GM20431 (cell line): ENCODE data around the gene SPINT2.
"Not testable (repeated sequence)": the region's sequence is repeated elsewhere in the genome, so short reads cannot be mapped to it uniquely, and the experiment has no call there.

Experiments
- in situ Hi-C: fragments of 300-500 bp; cut with MseI, MboI; formaldehyde crosslinking; loops from one replicate; pipeline ENCODE4 v1.15.0; 2020; ENCODE audit warnings: low sequenced_read_pairs; ENCODE audit not compliant: unreplicated experiment

Gene SPINT2

DNA sequence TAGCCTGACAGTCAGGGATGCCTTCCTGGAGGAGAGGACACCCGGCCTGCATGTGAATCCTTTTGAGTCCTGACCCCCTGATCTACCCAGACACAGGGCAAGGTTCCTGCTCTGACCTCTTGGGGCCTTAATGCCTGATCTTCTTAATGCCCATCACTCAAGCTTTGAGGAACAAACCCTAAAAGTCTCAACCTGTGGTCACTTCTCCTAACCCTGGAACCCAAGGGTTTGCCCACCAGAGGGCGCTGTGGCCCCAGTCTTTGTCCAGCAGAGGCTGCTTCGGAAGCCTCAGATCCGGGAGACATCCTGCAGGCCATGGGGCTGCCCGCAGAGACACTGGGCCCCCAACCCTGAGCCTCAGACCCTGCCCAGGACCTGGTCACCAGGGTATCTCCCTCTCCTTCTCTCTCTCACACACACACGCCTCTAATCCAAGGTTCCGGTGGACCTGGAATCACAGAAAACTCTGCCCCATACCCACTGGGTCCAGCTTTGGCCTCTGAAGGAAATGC lies 30.6 kb upstream of the SPINT2 start:
- in situ Hi-C loops: no loop called here

- in situ Hi-C loops: no loop called here
These were observed 29.8 kb upstream of the SPINT2 start for GRCh38 chr19:38234615-38235014.

GRCh38 chr19:38239816-38240215 lies 24.6 kb upstream of the SPINT2 start:
- in situ Hi-C loops: loop anchor here (10.0 kb wide), 1 partner anchor 95 kb away; the partner anchor contains the start of gene CATSPERG

GRCh38 chr19:38243279-38243673 lies 21.1 kb upstream of the SPINT2 start:
- in situ Hi-C loops: loop anchor here (10.0 kb wide), 1 partner anchor 92 kb away; the partner anchor contains the start of gene CATSPERG

- in situ Hi-C loops: loop anchor here (10.0 kb wide), 1 partner anchor 89 kb away; the partner anchor contains the start of gene CATSPERG
These were observed 18.4 kb upstream of the SPINT2 start for GRCh38 chr19:38245826-38246498.

- in situ Hi-C loops: loop anchor here (10.0 kb wide), 1 partner anchor 88 kb away; the partner anchor contains the start of gene CATSPERG
These were observed 17.2 kb upstream of the SPINT2 start for GRCh38 chr19:38247126-38247525.

DNA sequence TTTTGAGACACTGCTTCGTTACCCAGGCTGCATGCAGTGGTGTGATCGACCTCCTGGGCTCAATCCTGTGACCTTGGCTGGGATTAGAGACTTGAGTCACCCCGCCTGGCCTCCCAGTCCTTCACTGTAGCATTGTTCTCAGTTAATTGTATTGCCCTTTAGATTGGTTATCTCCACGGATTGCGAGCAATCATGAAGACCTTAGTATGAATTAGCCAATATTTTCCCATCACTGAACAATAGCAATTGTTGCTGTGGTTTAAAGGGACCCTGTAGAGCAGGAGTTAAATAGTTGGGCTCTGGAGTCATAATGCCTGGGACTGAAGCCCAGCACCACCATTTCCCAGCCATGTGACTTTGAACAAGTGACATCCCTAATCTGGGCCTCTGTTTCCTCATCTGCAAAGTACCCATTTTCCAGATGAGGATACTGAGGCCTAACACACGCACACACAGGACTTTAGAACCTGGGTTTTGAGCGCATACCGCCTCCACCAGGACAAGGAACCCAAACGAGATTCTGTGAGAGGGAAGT lies 16.6 kb upstream of the SPINT2 start:
- in situ Hi-C loops: loop anchor here (10.0 kb wide), 1 partner anchor 87 kb away; the partner anchor contains the start of gene CATSPERG

DNA sequence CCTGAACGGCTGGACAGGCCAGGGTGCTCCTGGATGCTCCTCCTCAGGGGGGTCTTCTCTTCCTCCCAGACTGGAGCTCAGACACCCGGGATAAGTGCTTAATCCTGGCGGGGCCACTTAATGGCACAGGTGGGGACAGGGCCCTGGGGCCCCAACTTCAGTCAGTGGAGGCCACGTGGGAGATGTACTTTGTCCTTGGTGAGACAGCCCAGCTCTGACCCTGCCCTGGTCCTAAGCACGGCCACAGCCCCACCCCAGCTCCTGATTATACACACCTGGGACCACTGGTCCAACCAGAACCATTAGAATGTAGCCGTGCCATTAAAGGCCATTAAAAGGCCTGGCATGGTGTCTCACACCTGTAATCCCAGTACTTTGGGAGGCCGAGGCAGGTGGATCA lies 16.0 kb upstream of the SPINT2 start:
- in situ Hi-C loops: loop anchor here (10.0 kb wide), 1 partner anchor 86 kb away; the partner anchor contains the start of gene CATSPERG

- in situ Hi-C loops: no loop called here
These were observed 13.9 kb upstream of the SPINT2 start for GRCh38 chr19:38250428-38250820.

- in situ Hi-C loops: no loop called here
These were observed 13.4 kb upstream of the SPINT2 start for GRCh38 chr19:38250821-38251563.

- in situ Hi-C loops: no loop called here
These were observed 12.8 kb upstream of the SPINT2 start for GRCh38 chr19:38251564-38252051.

DNA sequence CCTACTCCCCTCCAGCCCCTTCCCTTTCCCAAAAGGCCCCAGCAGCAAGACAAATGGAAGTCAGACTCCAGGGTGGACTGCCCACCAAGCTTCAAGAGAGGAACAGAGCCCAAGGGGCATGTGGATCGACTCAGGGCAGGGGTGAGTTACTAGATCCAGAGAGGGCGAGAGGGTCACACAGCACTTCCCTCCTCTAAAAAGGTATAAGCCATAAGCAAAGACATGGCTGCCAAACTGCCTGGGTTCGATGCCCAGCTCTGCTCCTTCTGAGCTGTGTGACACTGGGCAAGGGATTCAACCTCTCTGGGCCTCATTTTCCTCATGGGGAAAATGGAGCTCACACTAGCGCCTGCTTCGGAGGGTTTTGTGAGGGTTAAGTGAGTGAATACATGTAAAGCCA lies 12.0 kb upstream of the SPINT2 start:
- in situ Hi-C loops: no loop called here

- in situ Hi-C loops: no loop called here
These were observed 11.3 kb upstream of the SPINT2 start for GRCh38 chr19:38252941-38253691.

GRCh38 chr19:38253788-38254187 lies 10.6 kb upstream of the SPINT2 start:
- in situ Hi-C loops: no loop called here

- in situ Hi-C loops: no loop called here
These were observed 8.9 kb upstream of the SPINT2 start for GRCh38 chr19:38255383-38256014.

DNA sequence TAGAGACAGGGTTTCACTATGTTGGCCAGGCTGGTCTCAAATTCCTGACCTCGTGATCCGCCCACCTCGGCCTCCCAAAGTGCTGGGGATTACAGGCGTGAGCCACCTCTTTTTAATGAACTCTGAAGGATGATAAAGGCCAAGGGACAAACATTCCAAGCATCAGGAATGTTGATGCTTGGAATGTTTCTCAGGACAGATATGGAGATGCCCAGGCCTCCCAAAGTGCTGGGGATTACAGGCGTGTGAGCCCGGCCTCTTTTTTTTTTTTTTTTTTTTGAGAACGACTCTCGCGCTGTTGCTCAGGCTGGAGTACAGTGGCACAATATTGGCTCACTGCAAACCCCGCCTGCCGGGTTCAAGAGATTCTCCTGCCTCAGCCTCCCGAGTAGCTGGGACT lies 2.4 kb upstream of the SPINT2 start:
- in situ Hi-C loops: not testable (repeated sequence)

DNA sequence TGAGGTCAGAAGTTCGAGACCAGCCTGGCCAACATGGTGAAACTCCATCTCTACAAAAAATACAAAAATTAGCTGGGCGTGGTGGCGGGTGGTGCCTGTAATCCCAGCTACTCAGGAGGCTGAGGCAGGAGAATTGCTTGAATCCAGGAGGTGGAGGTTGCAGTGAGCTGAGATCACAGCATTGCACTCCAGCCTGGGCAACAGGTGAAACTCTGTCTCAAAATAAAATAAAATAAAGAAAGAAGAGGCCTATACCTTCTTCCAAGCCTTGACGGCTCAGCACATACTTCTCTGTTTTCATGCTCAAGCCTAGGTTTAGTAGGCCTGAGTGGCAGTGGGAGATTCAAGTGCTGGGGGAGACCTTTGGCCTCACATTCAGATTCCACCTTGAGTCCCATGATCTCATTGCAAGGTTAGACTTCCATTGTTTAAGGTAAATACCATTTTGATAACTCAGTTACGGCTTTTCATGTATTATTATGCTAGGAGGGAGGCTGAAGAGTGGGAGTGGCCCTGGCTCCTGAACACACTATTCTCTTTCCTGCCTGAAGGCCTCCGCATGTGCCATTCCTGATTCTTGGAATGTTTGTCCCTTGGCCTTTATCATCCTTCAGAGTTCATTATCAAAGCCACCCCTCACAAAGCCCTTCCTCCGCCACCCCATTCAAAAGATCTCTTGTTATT lies 1.6 kb upstream of the SPINT2 start:
- in situ Hi-C loops: no loop called here

DNA sequence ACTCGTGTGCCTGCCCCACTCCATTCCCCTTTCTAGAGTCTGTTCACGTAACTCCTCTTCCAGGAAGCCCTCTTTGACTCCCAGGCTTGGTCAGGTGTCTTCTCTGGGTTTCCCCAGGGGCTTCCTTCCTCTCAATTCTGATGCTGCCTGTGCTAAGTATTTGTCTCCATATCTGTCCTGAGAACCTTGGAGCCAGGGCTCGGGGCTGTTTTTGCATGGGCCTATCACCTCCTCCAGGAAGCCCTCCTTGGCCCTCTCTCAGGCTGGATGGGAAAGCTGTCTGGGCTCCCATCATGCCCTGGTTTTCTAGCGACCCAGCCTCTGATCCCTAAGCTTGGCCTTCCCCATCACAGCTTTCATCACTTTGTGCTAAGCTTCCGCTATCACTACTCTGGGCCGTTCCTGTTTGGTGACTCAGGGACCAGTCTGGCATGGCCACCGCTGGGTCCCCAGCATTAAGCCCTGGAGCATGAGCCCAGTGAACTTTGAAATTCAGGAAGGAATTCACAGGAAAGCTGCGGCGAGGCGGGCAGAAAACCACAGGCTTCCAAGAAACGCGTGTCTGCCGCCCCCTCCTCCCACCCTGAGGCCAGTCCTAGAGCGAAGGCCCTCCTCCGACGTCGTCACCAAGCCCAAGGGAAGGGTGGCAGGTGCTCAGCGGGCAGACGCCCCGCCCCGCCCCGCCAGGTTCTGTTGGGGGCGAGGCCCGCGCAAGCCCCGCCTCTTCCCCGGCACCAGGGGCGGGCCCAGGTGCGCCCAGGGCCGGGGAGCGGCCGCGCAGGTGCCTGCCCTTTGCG lies 486 bp upstream of the SPINT2 start:
- in situ Hi-C loops: no loop called here
